Stomach (tissue), 9 donors: ENCODE data around the gene NRP2. TPM values are rescaled to one million over a fixed set of nuclear protein-coding genes. Genes with fewer than 3 reads are reported as not detected.

Experiments
- DNase-seq, 2 donors: peaks; one replicate each; pipeline versions ENCODE4 v3.0.0 to v3.0.0-alpha.2; 2013 to 2019
- H3K27ac ChIP-seq, 5 donors: fragments of 200-600 bp in 4 of 5; sonication (generic) in 4 of 5; one replicate each; pipeline ENCODE4 v1.5.1; 2013 to 2019; ENCODE audit warnings: mild to moderate bottlenecking in 1 of 5, moderate library complexity in 1 of 5
- H3K27me3 ChIP-seq, 3 donors: fragments of 200-600 bp; sonication (generic); one replicate each; pipeline ENCODE4 v1.5.1; 2017 to 2019; ENCODE audit warnings: mixed run types in 1 of 3
- H3K36me3 ChIP-seq, 4 donors: fragments of 200-600 bp; sonication (generic); 1 replicate in 3 of 4; 2 replicates in 1 of 4; pipeline ENCODE4 v1.5.1; 2016 to 2019
- H3K4me1 ChIP-seq, 4 donors: fragments of 200-600 bp; sonication (generic); one replicate each; pipeline ENCODE4 v1.5.1; 2016 to 2019
- H3K4me3 ChIP-seq, 4 donors: fragments of 200-600 bp; sonication (generic) in 3 of 4; one replicate each; pipeline ENCODE4 v1.5.1; 2016 to 2019; ENCODE audit warnings: mild to moderate bottlenecking in 1 of 4
- H3K9me3 ChIP-seq, 4 donors: fragments of 200-600 bp; sonication (generic); one replicate each; pipeline ENCODE4 v1.5.1; 2016 to 2019
- EP300 ChIP-seq: sonication (generic); formaldehyde crosslinking; IDR thresholded peaks from one replicate; pipeline ENCODE4 v1.6.1; 2017; ENCODE audit warnings: antibody characterized with exemption
- POLR2A ChIP-seq, 4 donors: fragments of 450-650 bp; IDR thresholded peaks; one replicate each; pipeline ENCODE4 v1.6.1; 2016; ENCODE audit warnings: antibody characterized with exemption in 4 of 4, control low read depth in 2 of 4, mild to moderate bottlenecking in 1 of 4, moderate library complexity in 1 of 4
- POLR2AphosphoS5 ChIP-seq, 3 donors: sonication (generic); formaldehyde crosslinking; IDR thresholded peaks; one replicate each; pipeline ENCODE4 v1.6.1; 2016; ENCODE audit warnings: antibody characterized with exemption in 3 of 3
- WGBS, 5 donors: extraction: QIAGEN DNeasy Blood & Tissue Kit in 3 of 5; methylation state at CpG; one replicate each; pipeline versions ENCODE4 v1.1.5 to v1.1.7; 2013 to 2018; 5-methylcytosine and 5-hydroxymethylcytosine counted together
- intact Hi-C: fragments of 100-400 bp; cut with DNase I; formaldehyde crosslinking; loops from one replicate; pipeline ENCODE4 v1.15.1; 2023; ENCODE audit warnings: low total_unique reads
- polyA plus RNA-seq, 3 donors: library from polyadenylated mRNA; stranded (reverse); fragments of 200-250 nt; gene quantifications; one replicate each; pipeline ENCODE4 v1.2.3, GENCODE V29; 2013
- total RNA-seq, 5 donors: library from RNA; depleted of rRNA; stranded (reverse); fragments of >200 nt; gene quantifications; one replicate each; pipeline versions ENCODE4 v1.1.0 to v1.2.3, GENCODE V29; 2014 to 2016
- TF ChIP-seq, protein P1 (sequence below), 7 experiments: fragments of 450-650 bp in 4 of 7; fragments of 200-600 bp in 3 of 7; sonication (generic) in 3 of 7; IDR thresholded peaks; one replicate each; pipeline ENCODE4 v1.5.1; 2016 to 2019; ENCODE audit warnings: antibody characterized with exemption in 7 of 7, control low read depth in 2 of 7, mild to moderate bottlenecking in 1 of 7
- donor health status: healthy with polysubstance abuse.
- donor health status: Bipolar disorder and iron deficiency.
- donor health status: healthy.

NRP2 gene
- total and polyA plus RNA-seq, 8 donors: 0.92 to 166 (median 31.6) TPM

DNA sequence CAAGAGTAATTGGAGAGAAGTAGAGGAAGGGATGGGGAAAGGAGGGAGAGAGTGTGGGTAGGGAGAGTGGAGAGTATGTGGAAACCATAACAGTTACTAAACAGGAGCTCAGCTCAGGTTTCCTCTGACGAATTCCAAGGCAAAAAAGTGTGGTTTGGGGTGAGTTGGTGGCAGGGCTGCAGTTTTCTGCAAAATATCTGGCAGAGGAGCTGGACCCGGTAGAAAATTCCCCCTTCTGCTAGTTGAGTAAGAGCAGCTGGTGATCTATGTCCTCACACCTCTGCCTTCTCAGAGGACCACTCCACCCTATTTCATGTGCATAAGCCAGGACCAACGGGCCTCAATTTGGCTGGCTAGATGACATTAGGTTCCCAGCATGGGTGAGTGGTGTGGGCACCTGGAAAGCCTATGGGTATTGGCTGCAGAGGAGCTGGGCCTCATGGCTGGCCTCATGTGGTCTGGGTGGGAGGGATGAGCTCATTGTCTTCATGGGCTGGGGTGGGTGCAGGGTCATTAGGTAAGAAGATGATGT is 13.2 kb downstream of the NRP2 start:
- DNase-seq: no peak
- Histone ChIP-seq H3K9me3 (no peaks in the 10 kb centered on the region), H3K4me3 (no peak overlapping the region), H3K27me3 (no peaks in the 10 kb centered on the region), H3K27ac (peak overlapping the region in 3 of 5 donors; percentile 26 to 87 (median 62)), H3K36me3 (peaks cover 0 to 24% (median 8%) of the 10 kb centered on the region in 4 donors), H3K4me1 (peaks cover 9 to 91% (median 42%) of the 10 kb centered on the region in 4 donors)
- intact Hi-C loops: no loop called here
- WGBS, 5 donors: 50 to 82% (median 75%) methylated on average over 3 of the region's 3 CpGs
- TF ChIP-seq POLR2A (IDR thresholded peaks at IDR 0.05) (no peak), POLR2AphosphoS5 (IDR thresholded peaks at IDR 0.05) (peak in 1 of 3 donors; percentile 38), EP300 (no peak)
- TF ChIP-seq, protein P1, sequence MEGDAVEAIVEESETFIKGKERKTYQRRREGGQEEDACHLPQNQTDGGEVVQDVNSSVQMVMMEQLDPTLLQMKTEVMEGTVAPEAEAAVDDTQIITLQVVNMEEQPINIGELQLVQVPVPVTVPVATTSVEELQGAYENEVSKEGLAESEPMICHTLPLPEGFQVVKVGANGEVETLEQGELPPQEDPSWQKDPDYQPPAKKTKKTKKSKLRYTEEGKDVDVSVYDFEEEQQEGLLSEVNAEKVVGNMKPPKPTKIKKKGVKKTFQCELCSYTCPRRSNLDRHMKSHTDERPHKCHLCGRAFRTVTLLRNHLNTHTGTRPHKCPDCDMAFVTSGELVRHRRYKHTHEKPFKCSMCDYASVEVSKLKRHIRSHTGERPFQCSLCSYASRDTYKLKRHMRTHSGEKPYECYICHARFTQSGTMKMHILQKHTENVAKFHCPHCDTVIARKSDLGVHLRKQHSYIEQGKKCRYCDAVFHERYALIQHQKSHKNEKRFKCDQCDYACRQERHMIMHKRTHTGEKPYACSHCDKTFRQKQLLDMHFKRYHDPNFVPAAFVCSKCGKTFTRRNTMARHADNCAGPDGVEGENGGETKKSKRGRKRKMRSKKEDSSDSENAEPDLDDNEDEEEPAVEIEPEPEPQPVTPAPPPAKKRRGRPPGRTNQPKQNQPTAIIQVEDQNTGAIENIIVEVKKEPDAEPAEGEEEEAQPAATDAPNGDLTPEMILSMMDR (IDR thresholded peaks at IDR 0.05): no peak

DNA sequence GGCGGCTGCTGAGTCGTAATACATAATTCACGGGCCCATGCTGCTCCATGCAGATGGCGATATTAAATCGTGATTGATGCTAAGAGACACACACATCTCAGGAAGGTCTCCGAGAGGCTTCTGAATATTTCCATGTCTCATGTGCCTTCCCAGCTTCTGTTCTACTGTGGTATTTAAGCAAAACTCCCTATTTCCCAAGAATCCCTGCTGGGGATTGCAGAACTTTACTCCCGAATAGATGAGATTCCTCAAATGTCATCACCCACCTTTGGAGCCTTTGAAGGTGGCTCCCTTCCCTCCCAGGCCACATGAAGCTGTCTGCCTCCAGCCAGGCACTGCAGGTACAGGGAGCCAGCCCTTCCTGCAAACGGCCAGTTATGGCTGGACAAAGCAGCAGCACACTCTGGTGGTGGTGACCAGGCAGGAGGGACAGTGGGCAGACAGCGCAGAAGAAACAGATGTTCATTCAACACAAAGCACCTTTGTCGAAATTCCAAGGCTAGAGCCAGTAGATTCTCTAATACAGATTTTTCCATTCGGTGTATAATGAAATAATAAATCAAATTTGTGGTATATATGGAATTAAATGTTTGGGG is 14.1 kb downstream of the NRP2 start:
- intact Hi-C loops: no loop called here
- Histone ChIP-seq H3K27ac (peak overlapping the region in 3 of 5 donors; percentile 15 to 87 (median 62)), H3K4me3 (no peak overlapping the region)

DNA sequence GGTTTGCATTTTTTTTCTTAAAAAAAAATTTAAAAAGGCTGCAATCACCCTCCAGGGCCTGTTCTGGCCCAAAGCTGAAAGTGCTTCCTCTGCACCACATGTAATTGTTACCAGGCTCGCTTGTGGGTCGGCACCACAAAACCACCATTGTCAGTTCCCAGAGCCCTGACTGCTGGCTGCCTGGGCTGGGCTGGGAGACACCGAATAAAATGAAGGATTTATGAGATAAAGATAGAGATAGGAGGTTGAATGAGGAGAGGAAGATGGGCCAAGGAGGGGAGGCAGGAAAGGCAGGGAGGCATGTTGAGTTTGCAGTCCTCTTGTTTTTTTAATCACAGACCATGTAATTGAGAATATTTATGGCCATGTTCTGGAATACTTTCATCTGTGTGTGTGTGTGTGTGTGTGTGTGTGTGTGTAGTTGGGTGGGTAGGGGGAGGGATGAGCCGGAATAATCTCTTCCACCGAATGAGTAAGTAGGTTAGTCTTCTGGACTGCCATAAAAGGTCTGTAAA is 14.7 kb downstream of the NRP2 start:
- Histone ChIP-seq H3K27me3 (no peaks in the 10 kb centered on the region), H3K36me3 (peaks cover 0 to 24% (median 8%) of the 10 kb centered on the region in 4 donors), H3K9me3 (no peaks in the 10 kb centered on the region), H3K4me1 (peaks cover 12 to 96% (median 51%) of the 10 kb centered on the region in 4 donors), H3K27ac (peak overlapping the region in 4 of 5 donors; percentile 56 to 87 (median 62)), H3K4me3 (no peak overlapping the region)
- TF ChIP-seq POLR2A (IDR thresholded peaks at IDR 0.05) (no peak), POLR2AphosphoS5 (IDR thresholded peaks at IDR 0.05) (no peak), EP300 (no peak)
- TF ChIP-seq, protein P1 (IDR thresholded peaks at IDR 0.05): no peak
- intact Hi-C loops: no loop called here
- 54 to 78% (median 73%) methylated on average over 5 of the region's 5 CpGs for WGBS, 5 donors
- no peak for DNase-seq

More for the DNA sequence above, 14.1 kb downstream of the NRP2 start:
- Histone ChIP-seq H3K9me3 (no peaks in the 10 kb centered on the region), H3K4me1 (peaks cover 12 to 96% (median 49%) of the 10 kb centered on the region in 4 donors), H3K36me3 (peaks cover 0 to 24% (median 8%) of the 10 kb centered on the region in 4 donors), H3K27me3 (no peaks in the 10 kb centered on the region)
- WGBS, 5 donors: 75 to 87% (median 82%) methylated on average over 11 of the region's 11 CpGs
- no peak for TF ChIP-seq POLR2AphosphoS5 (IDR thresholded peaks at IDR 0.05)
- TF ChIP-seq EP300: no peak
- TF ChIP-seq, protein P1 (IDR thresholded peaks at IDR 0.05): peak in 1 of 7 experiments; percentile 10
- no peak for TF ChIP-seq POLR2A (IDR thresholded peaks at IDR 0.05)
- peak in 1 of 2 donors; percentile 54 for DNase-seq

DNA sequence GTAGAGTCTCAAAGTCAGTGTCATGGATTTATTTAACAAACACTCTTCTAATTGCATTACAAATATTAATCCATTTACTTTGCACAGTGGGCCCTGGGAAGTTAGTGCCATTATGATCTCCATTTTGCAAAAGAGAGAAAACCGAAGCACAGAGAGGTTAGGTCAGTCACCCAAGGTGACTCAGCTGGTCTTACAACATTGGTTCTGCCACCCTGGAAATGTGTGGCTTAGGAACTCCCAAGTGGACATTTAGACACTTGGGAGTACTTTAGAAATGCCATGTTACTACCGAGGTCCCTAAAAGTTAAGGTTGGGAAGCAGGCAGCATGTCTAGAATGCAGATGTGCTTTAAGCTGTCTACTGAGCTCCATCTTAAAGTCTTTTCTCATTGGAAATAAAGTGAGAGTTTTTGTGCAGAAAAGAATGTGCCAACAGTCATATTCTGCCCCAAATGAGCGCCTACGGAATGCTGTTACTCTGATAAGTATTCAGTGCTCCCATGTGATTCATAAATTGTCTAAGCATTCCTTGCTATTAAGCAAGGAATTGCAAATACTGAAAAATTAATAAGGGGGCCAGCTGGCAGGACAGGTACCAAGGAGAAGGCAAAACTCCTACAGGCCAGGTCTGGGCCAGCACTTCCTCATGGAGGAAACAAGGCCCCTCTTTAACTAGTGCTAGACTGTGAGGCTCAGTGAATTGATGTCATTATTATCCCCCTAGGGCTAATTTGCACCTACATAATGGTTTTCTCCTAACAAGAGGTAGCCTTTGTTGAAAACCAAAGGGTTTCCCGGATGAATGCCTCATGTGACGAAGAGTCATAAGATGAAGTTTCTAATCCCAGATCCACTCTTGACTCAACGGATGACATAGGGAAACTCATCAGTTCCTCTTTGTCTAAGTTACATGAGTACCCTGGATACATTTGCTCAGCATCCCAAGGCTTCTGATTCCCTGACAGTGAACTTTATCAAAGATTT is 16.3 kb downstream of the NRP2 start:
- H3K27ac ChIP-seq: peak overlapping the region in 4 of 5 donors; percentile 54 to 87 (median 74)
- H3K9me3 ChIP-seq: no peaks in the 10 kb centered on the region
- H3K4me3 ChIP-seq: no peak overlapping the region
- WGBS, 5 donors: 79 to 92% (median 86%) methylated on average over 7 of the region's 7 CpGs
- DNase-seq: no peak
- intact Hi-C loops: no loop called here
- peaks cover 0 to 24% (median 8%) of the 10 kb centered on the region in 4 donors for H3K36me3 ChIP-seq
- H3K27me3 ChIP-seq: no peaks in the 10 kb centered on the region
- peaks cover 17 to 96% (median 58%) of the 10 kb centered on the region in 4 donors for H3K4me1 ChIP-seq
- TF ChIP-seq, protein P1 (IDR thresholded peaks at IDR 0.05): no peak
- TF ChIP-seq EP300: no peak
- TF ChIP-seq POLR2AphosphoS5 (IDR thresholded peaks at IDR 0.05): peak in 1 of 3 donors; percentile 48
